ENCODE data around the gene STK36.

The STK36 gene

GRCh38 chr2:218748741-218749441 lies 77.0 kb downstream of the STK36 start:
- DNase-seq (ENCODE audit: low read depth): no peak
